Cardiac muscle cell (in vitro differentiated cells and primary cell): ENCODE results near the gene PXMP2. TPM values are rescaled to one million over a fixed set of nuclear protein-coding genes. Genes with fewer than 3 reads are reported as not detected.

Experiments used
- DNase-seq, 2 donors: peaks; one replicate each; pipeline versions ENCODE4 v3.0.0 to v3.0.0-alpha.2; 2010 to 2017; ENCODE audit warnings: low read depth in 1 of 2, low spot score in 1 of 2
- H3K27ac ChIP-seq: fragments of 200-600 bp; sonication (generic); 2 replicates; pipeline ENCODE4 v1.5.1; 2016
- H3K27me3 ChIP-seq: fragments of 200-600 bp; sonication (generic); 2 replicates; pipeline ENCODE4 v1.6.0; 2016; ENCODE audit warnings: control low read depth
- H3K36me3 ChIP-seq: fragments of 200-600 bp; sonication (generic); 2 replicates; pipeline ENCODE4 v1.5.1; 2016; ENCODE audit warnings: control low read depth
- H3K4me1 ChIP-seq: fragments of 200-600 bp; sonication (generic); 2 replicates; pipeline ENCODE4 v1.8.1; 2017; ENCODE audit warnings: low read depth, mild to moderate bottlenecking, mixed run types
- H3K4me3 ChIP-seq: fragments of 200-600 bp; sonication (generic); 2 replicates; pipeline ENCODE4 v1.5.1; 2016; ENCODE audit warnings: mild to moderate bottlenecking
- H3K9me3 ChIP-seq: fragments of 200-600 bp; sonication (generic); 2 replicates; pipeline ENCODE4 v1.5.1; 2017; ENCODE audit warnings: low read depth, mild to moderate bottlenecking, control low read depth
- polyA plus RNA-seq: library from polyadenylated mRNA; unstranded; fragments of >200 nt; fragmentation: Nextera tagmentation; extraction: Ambion mirVana; gene quantifications from 2 replicates; pipeline ENCODE4 v1.2.1, GENCODE V29; 2016
- total RNA-seq: library from RNA; depleted of rRNA; stranded (reverse); fragments of >200 nt; gene quantifications from 2 replicates; pipeline ENCODE4 v1.2.3, GENCODE V29; 2016
- TF ChIP-seq, protein P1 (sequence below): IDR thresholded peaks from 2 replicates; pipeline ENCODE4 v1.5.1; 2012; ENCODE audit warnings: low read depth, mild to moderate bottlenecking, low read length

The PXMP2 gene
- total and polyA plus RNA-seq, 2 experiments from 2014 or later: 41.6 to 111 TPM

DNA sequence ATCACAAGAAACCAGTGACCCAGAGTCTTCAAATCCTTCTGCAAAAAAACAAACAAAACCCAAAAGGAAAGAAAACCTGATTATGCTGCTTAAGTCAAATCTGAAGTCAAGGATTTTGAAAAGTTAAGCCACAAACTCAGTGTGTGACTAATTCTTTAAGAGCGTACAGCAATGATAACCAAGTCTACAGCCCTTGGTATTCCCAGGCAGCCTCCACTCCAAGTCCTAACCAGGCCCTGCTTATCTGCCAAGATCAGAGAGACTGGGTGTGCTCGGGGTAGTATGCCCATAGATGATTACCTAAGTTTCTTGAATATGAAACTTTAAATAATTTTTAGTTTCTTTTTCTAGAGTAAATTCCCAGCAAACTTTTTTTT lies 36.4 kb downstream of the PXMP2 start:
- TF ChIP-seq, protein P1, sequence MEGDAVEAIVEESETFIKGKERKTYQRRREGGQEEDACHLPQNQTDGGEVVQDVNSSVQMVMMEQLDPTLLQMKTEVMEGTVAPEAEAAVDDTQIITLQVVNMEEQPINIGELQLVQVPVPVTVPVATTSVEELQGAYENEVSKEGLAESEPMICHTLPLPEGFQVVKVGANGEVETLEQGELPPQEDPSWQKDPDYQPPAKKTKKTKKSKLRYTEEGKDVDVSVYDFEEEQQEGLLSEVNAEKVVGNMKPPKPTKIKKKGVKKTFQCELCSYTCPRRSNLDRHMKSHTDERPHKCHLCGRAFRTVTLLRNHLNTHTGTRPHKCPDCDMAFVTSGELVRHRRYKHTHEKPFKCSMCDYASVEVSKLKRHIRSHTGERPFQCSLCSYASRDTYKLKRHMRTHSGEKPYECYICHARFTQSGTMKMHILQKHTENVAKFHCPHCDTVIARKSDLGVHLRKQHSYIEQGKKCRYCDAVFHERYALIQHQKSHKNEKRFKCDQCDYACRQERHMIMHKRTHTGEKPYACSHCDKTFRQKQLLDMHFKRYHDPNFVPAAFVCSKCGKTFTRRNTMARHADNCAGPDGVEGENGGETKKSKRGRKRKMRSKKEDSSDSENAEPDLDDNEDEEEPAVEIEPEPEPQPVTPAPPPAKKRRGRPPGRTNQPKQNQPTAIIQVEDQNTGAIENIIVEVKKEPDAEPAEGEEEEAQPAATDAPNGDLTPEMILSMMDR: no peak
- H3K9me3 ChIP-seq: no peaks in the 10 kb centered on the region
- H3K27ac ChIP-seq: peak overlapping the region; percentile 9
- no peaks in the 10 kb centered on the region for H3K4me1 ChIP-seq
- H3K4me3 ChIP-seq: no peak overlapping the region
- DNase-seq: peak in 1 of 2 donors; percentile 73
- no peaks in the 10 kb centered on the region for H3K27me3 ChIP-seq
- H3K36me3 ChIP-seq: peaks cover 67% of the 10 kb centered on the region

DNA sequence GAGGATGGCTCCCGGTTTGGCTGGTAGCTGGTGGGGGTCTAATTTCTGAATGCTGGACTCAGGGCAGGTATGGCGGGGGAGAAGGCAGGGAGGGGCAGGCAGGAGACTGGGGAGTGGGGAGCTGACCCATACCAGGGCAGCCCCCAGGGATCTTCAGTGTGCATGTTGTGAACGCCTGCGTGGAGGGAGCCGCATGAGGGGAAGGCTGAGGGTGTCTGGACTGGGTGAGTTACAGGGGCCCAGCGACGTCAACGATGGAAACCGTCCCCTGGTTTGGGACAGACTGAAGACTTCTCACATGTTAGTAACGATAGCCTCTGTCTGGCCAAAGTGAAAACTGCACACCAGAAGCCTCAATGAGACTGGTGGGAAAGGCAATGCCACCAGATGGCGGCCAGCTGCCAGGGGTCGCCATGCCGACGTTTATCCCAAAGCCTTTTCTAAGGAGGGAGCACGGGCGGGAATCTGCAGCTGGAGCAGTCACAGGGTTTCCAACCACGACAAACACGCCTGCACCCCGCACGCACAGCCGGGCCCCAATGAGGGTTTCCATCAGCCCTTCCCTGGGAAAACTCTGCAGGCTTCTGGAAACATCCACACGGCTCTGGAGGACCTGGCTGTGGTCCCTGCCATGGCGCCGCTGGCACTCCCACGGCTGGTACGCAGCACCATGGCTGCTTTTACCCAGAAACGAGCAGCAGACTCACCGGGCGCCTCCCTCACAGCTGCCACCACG lies 37.3 kb downstream of the PXMP2 start:
- Histone ChIP-seq H3K36me3 (peaks cover 64% of the 10 kb centered on the region), H3K4me3 (no peak overlapping the region), H3K4me1 (no peaks in the 10 kb centered on the region), H3K9me3 (no peaks in the 10 kb centered on the region), H3K27me3 (no peaks in the 10 kb centered on the region), H3K27ac (peak overlapping the region; percentile 9)
- TF ChIP-seq, protein P1: no peak
- no peak for DNase-seq

DNA sequence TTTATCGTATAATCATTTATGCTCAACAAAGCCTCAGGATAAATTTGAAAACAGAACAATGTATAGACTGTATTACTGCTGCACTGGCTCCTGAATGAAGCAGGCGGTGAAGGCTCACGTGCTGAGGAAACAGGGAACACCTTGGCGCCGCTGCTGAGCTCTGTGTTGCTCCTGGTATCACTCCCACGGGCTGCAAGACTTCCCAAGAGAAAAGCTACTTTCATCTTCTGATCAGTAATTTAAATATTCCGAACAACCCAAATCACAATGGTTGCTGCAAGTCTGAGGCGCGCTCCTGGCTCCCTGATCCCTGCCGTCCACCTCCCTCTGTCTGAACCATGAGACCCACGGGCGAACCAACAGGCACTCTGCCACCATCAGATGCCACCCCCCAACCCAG lies 39.0 kb downstream of the PXMP2 start:
- Histone ChIP-seq H3K9me3 (no peaks in the 10 kb centered on the region), H3K27me3 (no peaks in the 10 kb centered on the region), H3K27ac (no peak overlapping the region), H3K4me1 (no peaks in the 10 kb centered on the region), H3K4me3 (no peak overlapping the region), H3K36me3 (peaks cover 68% of the 10 kb centered on the region)
- TF ChIP-seq, protein P1: no peak
- DNase-seq: no peak

DNA sequence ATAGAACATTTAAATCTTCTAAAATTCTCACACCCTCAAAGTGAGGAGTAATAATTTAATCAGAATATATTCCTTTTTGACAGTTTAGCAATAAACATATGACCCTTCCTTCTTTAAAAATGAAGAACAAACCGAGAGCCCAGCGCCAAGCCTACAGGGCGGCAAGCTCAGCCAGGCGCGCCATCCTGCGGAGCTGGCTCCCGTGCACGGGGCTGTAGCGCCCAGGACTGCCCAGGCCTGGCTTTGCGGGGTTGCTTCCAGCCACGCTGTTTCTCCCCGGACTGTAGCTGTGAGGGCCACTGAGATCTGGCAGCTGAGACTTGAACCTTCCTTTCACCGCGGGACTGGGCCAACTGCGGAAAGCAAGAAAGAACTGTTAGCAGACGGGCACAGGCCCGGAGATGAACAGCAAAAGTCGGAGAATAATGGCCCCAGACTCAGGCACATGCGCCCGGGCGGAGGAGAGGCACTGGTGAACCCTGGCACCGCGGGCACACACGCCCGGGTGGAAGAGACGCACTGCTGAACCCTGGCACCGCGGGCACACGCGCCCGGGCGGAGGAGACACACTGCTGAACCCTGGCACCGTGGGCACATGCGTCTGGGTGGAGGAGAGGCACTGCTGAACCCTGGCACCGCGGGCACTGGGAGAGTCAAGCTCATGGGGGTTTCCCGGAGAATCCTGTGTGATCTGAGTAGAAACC lies 39.9 kb downstream of the PXMP2 start:
- Histone ChIP-seq H3K27ac (no peak overlapping the region), H3K27me3 (no peaks in the 10 kb centered on the region), H3K36me3 (peaks cover 70% of the 10 kb centered on the region), H3K9me3 (no peaks in the 10 kb centered on the region), H3K4me1 (no peaks in the 10 kb centered on the region), H3K4me3 (no peak overlapping the region)
- TF ChIP-seq, protein P1: no peak
- DNase-seq: no peak

DNA sequence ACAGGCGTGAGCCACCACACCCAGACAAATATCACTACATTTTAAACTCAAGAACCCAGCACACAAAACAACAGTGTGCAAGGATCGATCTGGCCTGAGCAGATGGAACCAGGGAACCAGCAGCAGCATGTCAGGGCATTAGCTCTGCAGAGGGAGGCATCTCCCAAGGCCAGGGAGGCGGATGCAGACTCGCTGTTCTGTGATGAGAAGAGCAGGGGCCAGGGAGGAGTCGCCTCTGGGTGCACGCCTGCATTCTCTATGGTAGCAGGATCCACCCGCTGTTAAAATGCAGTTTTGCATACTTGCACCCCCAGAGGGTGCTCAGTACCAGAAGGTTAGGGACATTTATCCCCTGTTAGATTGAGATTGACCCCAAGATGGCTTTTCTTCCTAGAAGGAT lies 41.1 kb downstream of the PXMP2 start:
- no peak for DNase-seq
- Histone ChIP-seq H3K27me3 (no peaks in the 10 kb centered on the region), H3K9me3 (no peaks in the 10 kb centered on the region), H3K27ac (no peak overlapping the region), H3K36me3 (peaks cover 64% of the 10 kb centered on the region), H3K4me1 (no peaks in the 10 kb centered on the region), H3K4me3 (no peak overlapping the region)
- TF ChIP-seq, protein P1: no peak
